SKM-1 (cell line): Measurements from ENCODE around the gene PLEKHG4B.

Experiments used
- DNase-seq: peaks from one replicate; lab custom pipeline; 2025; ENCODE audit not compliant: unreplicated experiment; lab: John Stamatoyannopoulos, UW

Gene PLEKHG4B

GRCh38 chr5:129820-130219 is 37.9 kb downstream of the PLEKHG4B start:
- DNase-seq, result no peak

GRCh38 chr5:130601-131131 is 38.7 kb downstream of the PLEKHG4B start:
- no peak for DNase-seq

- no peak for DNase-seq
Measured at GRCh38 chr5:136901-137300, 44.9 kb downstream of the PLEKHG4B start.

DNA sequence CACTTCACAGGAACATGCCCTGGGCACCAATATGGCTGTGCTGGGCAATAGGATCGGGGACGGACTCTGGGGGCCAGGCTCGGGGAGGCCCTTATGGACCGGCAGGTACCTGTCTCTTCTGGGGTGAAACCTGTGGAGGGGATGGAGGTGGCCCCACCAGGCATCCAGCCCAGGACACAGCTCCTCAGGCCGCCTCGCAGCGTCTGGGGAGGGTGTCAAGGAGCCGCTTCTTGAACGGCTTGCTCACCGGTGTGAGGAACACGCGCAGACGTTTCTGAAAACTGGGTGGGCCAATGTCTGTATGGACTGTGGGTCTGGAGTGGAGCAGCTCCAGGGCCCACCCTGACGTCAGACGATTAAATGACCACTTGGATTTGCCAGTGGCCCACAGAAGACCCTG is 45.8 kb downstream of the PLEKHG4B start:
- DNase-seq, result no peak

DNA sequence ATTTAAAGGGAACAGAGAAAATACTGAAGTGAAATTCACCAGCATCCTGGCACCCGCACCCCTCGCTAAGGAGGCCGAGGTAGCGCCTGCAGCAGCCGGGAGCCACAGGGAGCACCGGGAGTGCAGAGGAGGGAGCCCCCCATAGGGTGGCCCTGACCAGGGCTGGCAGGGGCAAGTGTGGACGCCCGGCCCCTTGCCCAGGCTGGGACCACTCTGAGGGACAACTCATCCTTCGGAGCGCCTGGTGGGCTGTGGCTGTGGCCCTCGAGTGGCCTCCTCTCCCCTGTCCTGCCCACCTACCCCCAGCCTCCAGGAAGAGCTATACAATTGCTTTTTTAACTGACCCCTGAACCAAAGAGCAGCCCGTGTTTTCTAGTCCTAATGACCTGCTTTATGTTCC is 47.0 kb downstream of the PLEKHG4B start:
- no peak for DNase-seq

DNA sequence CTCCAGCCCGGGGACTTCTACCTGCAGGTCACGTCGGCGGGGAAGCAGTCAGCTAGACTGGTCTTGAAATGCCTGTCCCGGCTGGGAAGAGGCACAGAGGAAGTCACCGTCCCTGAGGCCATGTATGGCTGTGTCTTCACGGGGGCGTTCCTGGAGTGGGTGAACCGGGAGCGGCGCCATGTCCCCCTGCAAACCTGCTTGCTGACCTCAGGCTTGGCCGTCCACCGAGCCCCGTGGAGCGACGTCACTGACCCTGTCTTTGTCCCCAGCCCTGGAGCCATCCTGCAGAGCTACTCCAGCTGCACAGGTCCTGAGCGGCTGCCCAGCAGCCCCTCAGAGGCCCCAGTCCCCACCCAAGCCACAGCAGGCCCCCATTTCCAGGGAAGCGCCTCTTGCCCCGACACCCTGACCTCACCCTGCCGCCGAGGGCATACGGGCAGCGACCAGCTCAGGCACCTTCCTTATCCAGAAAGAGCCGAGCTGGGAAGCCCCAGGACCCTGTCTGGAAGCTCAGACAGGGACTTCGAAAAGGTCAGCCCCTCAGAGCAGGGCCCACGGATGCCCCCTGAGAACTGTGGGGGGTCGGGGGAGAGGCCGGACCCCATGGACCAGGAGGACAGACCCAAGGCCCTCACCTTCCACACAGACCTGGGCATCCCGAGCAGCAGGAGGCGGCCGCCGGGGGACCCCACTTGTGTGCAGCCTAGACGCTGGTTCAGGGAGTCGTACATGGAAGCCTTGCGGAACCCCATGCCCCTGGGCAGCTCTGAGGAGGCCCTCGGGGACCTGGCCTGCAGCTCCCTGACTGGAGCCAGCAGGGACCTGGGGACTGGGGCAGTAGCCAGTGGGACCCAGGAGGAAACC is 47.8 kb downstream of the PLEKHG4B start:
- no peak for DNase-seq

GRCh38 chr5:140443-140829 is 48.5 kb downstream of the PLEKHG4B start:
- no peak for DNase-seq

DNA sequence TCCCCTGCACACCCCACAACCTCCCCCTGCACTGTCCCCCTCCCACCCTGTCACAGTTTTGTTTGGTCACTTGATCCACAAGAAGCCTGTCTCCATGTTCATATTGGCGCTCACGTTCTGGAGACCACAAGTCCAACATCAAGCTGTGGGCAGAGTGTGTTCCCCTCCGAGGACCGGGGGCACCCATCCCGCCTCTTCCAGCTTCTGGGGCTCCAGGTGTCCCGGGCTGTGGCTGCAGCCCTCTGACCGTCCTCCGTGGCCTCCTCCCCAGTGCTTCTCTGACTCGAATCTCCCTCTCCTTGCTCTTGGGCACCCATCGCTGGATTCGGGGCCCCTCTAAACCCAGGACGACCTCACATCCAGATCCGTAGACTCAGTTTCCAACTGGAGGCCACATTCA is 49.2 kb downstream of the PLEKHG4B start:
- no peak for DNase-seq

DNA sequence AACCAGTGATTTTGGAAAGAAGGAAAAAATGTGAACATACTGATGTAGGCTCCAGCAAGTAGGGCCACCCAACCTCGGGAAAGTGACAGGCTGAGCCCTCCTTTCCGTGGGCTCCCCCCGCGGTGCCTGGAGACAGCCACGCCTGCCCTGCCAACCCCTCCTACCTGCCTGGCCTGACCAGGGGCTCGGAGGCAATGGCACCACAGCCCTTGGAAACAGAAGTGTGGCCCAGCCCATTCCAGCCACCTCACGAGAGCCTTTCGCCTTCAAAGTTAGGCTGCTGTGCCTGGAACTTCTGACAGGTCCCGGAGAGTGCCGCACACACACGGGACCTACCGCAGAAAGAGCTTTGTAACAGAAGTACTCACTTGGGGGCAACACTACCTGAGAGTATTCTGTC is 49.8 kb downstream of the PLEKHG4B start:
- no peak for DNase-seq

DNA sequence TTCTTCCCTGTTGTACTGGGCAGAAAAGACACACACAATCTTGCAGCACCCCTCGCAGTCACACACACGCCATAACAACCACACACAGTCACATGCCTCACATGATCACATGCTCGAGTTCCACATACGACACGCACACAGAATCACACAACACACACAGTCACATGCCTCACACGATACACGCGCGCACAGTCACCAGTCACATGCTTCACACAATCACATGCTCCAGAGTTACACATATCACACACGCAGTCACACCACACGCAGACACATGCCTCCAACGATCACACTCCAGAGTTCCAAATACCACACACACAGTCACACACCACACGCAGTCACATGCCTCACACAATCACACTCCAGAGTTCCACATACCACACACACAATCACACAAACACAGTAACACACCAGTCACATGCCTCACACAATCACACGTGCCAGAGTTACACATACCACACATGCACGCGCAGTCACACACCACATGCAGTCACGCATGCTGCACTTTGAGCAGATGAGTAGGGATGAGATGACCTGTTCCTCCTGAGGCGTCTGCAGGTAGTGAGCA is 50.4 kb downstream of the PLEKHG4B start:
- no peak for DNase-seq

- no peak for DNase-seq
Measured at GRCh38 chr5:143041-143440, 51.1 kb downstream of the PLEKHG4B start.

DNA sequence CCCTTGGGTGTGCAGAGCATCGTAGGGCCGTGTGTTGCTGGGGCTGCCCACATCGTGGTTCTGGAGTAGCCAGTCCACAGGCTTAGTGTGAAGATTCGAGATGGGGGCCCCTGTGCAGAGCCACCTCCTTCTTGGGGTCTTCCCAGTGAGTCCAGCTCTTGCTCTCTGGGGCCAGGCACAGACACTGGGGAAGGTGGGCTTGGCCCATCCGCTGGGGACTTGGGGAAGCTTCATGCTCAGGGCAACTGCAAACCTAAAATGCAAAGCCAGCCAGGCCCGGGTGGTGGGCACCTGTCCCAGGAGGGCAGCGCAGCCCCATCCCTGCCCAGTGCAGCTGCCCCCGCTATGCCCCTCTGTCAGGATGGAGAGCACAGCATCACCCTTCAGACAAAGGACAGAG is 53.0 kb downstream of the PLEKHG4B start:
- no peak for DNase-seq

GRCh38 chr5:145585-146323 is 53.8 kb downstream of the PLEKHG4B start:
- DNase-seq, result no peak

DNA sequence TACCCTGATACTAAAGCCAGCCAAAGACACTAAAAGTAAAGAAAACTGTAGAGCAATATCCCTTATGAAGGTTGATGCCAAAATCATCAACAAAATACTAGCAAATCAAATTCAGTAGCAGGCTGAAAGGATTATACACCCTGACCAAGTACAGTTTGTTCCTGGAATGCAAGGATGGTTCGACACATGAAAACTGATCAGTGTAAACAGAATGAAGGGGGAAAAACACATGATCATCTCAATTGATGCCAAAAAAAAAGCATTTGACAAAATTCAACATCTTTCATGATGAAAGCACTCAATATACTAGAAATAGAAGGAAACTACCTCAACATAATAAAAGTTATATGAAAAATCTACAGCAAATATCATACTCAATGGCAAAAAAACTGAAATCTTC is 55.8 kb downstream of the PLEKHG4B start:
- DNase-seq, result no peak

GRCh38 chr5:149745-150485 is 57.9 kb downstream of the PLEKHG4B start:
- no peak for DNase-seq

DNA sequence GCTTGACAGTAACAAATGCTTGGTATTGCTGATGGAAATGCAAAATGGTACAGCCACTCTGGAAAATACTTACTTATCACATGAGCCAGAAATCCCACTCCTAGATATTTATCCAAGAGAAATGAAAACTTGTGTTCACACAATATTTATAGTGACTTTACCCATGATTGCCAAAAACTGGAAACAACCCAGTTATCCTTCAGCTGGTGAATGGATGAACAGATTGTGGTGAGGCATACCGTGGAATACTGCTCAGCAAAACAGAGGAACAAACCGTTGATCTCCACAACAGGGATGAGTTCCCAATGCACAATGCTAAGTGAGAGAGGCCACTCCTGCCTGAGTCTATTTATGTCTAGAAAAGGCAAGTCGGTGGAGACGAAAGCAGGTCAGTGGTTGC is 58.8 kb downstream of the PLEKHG4B start:
- no peak for DNase-seq

GRCh38 chr5:152077-152476 is 60.1 kb downstream of the PLEKHG4B start:
- no peak for DNase-seq

DNA sequence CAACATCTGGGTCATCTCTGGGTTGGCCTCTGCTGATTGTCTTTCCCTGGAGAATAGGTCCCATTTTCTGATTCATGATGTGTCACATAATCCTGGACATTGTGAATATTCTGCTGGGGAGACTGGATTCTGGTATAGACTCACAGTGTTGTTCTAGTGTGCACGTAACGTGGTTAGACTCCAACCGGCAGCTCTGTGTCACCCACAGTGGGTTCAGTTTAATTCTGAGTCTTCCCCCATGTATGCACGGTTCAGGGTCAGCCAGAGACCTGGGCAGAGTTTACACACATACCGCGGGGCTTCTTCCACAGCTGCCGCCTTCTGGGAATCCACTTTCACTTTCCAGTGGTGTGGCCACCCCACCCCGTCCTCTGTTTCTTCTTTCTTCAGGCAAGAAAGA is 61.3 kb downstream of the PLEKHG4B start:
- no peak for DNase-seq

DNA sequence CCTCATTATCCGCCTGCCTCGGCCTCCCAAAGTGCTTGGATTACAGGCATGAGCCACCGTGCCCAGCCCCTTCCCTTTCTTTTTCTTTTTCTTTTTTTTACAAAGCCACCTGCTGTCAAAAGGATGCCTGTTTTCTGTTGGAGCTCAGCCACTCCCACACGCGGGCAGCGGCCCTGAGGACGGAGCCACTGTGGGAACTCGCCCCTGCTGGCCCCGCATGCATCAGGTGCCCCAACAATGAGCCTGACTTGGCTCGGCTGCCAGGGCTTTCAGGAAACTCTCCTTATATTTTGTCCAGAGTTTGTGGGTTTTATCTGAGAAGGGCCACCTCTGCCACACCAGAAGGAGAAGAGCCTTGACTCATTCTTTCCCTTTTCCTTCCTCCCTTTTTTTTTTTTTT is 62.3 kb downstream of the PLEKHG4B start:
- no peak for DNase-seq

- no peak for DNase-seq
Measured at GRCh38 chr5:154826-155225, 62.9 kb downstream of the PLEKHG4B start.
